OCI-LY1 (cell line): Measurements from ENCODE around the gene MET.

ENCODE experiments used
- H2AFZ ChIP-seq: fragments of 200-600 bp; sonication (generic), shearing (Covaris generic); 2 replicates; pipeline ENCODE4 v1.6.0; 2014; ENCODE audit warnings: antibody characterized with exemption, mild to moderate bottlenecking, low read length
- H3F3A ChIP-seq: fragments of 200-600 bp; sonication (generic), shearing (Covaris generic); 2 replicates; pipeline ENCODE4 v1.6.0; 2014; ENCODE audit warnings: mild to moderate bottlenecking, antibody characterized with exemption, low read length, moderate library complexity; ENCODE audit not compliant: insufficient read depth
- H3K27ac ChIP-seq: fragments of 200-600 bp; sonication (generic); 2 replicates; pipeline ENCODE4 v1.5.1; 2014; ENCODE audit warnings: low read length, mixed run types, mild to moderate bottlenecking, low read depth; ENCODE audit not compliant: poor library complexity, severe bottlenecking
- H3K27me3 ChIP-seq: fragments of 200-600 bp; sonication (generic); 2 replicates; pipeline ENCODE4 v1.6.0; 2014; ENCODE audit warnings: antibody characterized with exemption, mild to moderate bottlenecking, low read length, moderate library complexity; ENCODE audit not compliant: insufficient read depth
- H3K36me3 ChIP-seq: fragments of 200-600 bp; sonication (generic); 2 replicates; pipeline ENCODE4 v1.6.1; 2014; ENCODE audit warnings: mild to moderate bottlenecking, antibody characterized with exemption, low read length, moderate library complexity, mixed read lengths; ENCODE audit not compliant: insufficient read depth
- H3K4me1 ChIP-seq: fragments of 200-600 bp; sonication (generic); 2 replicates; pipeline ENCODE4 v1.5.1; 2014; ENCODE audit warnings: mild to moderate bottlenecking, low read length, moderate library complexity; ENCODE audit not compliant: insufficient read depth, severe bottlenecking
- H3K4me2 ChIP-seq: fragments of 200-600 bp; sonication (generic), shearing (Covaris generic); 2 replicates; pipeline ENCODE4 v1.6.1; 2014; ENCODE audit warnings: low read length
- H3K4me3 ChIP-seq: fragments of 200-600 bp; sonication (generic); 2 replicates; pipeline ENCODE4 v1.5.1; 2014; ENCODE audit warnings: low read length, low read depth, mild to moderate bottlenecking, mixed read lengths; ENCODE audit not compliant: poor library complexity, severe bottlenecking
- H3K79me2 ChIP-seq: fragments of 200-600 bp; shearing (Covaris generic); 2 replicates; pipeline ENCODE4 v1.6.1; 2016; ENCODE audit warnings: mixed run types, low read length, mixed read lengths; ENCODE audit not compliant: insufficient read depth
- H3K9ac ChIP-seq: fragments of 200-600 bp; sonication (generic), shearing (Covaris generic); 2 replicates; pipeline ENCODE4 v1.6.1; 2014; ENCODE audit warnings: mild to moderate bottlenecking, low read length, mixed read lengths
- H3K9me2 ChIP-seq: fragments of 200-600 bp; sonication (generic), shearing (Covaris generic); 2 replicates; pipeline ENCODE4 v1.6.1; 2014; ENCODE audit warnings: low read depth, mild to moderate bottlenecking, low read length, mixed read lengths
- H3K9me3 ChIP-seq: fragments of 200-600 bp; shearing (Covaris generic); 2 replicates; pipeline ENCODE4 v1.6.1; 2014; ENCODE audit warnings: low read length, mixed read lengths
- H4K20me1 ChIP-seq: fragments of 200-600 bp; sonication (generic), shearing (Covaris generic); 2 replicates; pipeline ENCODE4 v1.6.0; 2016; ENCODE audit warnings: mild to moderate bottlenecking, low read length; ENCODE audit not compliant: insufficient read depth
- EZH2 ChIP-seq: fragments of 200-600 bp; sonication (generic), shearing (Covaris generic); IDR thresholded peaks from 2 replicates; pipeline ENCODE4 v1.8.0; 2017; ENCODE audit warnings: borderline replicate concordance, mixed run types, mild to moderate bottlenecking, antibody characterized with exemption, low read length, moderate library complexity, mixed read lengths
- TF ChIP-seq, protein P1 (sequence below): fragments of 200-600 bp; sonication (generic), shearing (Covaris generic); IDR thresholded peaks from 2 replicates; pipeline ENCODE4 v1.5.1; 2017; ENCODE audit warnings: mild to moderate bottlenecking, antibody characterized with exemption, low read length, moderate library complexity, mixed read lengths

MET gene

DNA sequence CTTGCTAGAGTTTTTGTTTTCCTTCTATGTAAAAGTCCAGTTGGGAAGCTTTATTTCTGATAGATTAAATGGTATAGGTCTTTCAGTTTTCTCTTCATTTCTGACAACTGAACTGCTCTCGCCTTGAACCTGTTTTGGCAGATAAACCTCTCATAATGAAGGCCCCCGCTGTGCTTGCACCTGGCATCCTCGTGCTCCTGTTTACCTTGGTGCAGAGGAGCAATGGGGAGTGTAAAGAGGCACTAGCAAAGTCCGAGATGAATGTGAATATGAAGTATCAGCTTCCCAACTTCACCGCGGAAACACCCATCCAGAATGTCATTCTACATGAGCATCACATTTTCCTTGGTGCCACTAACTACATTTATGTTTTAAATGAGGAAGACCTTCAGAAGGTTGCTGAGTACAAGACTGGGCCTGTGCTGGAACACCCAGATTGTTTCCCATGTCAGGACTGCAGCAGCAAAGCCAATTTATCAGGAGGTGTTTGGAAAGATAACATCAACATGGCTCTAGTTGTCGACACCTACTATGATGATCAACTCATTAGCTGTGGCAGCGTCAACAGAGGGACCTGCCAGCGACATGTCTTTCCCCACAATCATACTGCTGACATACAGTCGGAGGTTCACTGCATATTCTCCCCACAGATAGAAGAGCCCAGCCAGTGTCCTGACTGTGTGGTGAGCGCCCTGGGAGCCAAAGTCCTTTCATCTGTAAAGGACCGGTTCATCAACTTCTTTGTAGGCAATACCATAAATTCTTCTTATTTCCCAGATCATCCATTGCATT is 27.1 kb downstream of the MET start:
- Histone ChIP-seq H3K4me3 (no peak overlapping the region), H4K20me1 (no peaks in the 10 kb centered on the region), H3K9me3 (no peaks in the 10 kb centered on the region), H3K4me1 (no peaks in the 10 kb centered on the region), H3K27me3 (no peaks in the 10 kb centered on the region; the same call in 1 of the 2 replicates), H3K9me2 (no peaks in the 10 kb centered on the region), H3K36me3 (no peaks in the 10 kb centered on the region), H3K79me2 (no peaks in the 10 kb centered on the region), H3K4me2 (no peak overlapping the region), H3F3A (no peaks in the 10 kb centered on the region), H2AFZ (no peak overlapping the region), H3K9ac (no peak overlapping the region), H3K27ac (no peak overlapping the region)
- TF ChIP-seq EZH2 = no peak
- TF ChIP-seq, protein P1, sequence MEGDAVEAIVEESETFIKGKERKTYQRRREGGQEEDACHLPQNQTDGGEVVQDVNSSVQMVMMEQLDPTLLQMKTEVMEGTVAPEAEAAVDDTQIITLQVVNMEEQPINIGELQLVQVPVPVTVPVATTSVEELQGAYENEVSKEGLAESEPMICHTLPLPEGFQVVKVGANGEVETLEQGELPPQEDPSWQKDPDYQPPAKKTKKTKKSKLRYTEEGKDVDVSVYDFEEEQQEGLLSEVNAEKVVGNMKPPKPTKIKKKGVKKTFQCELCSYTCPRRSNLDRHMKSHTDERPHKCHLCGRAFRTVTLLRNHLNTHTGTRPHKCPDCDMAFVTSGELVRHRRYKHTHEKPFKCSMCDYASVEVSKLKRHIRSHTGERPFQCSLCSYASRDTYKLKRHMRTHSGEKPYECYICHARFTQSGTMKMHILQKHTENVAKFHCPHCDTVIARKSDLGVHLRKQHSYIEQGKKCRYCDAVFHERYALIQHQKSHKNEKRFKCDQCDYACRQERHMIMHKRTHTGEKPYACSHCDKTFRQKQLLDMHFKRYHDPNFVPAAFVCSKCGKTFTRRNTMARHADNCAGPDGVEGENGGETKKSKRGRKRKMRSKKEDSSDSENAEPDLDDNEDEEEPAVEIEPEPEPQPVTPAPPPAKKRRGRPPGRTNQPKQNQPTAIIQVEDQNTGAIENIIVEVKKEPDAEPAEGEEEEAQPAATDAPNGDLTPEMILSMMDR = no peak

DNA sequence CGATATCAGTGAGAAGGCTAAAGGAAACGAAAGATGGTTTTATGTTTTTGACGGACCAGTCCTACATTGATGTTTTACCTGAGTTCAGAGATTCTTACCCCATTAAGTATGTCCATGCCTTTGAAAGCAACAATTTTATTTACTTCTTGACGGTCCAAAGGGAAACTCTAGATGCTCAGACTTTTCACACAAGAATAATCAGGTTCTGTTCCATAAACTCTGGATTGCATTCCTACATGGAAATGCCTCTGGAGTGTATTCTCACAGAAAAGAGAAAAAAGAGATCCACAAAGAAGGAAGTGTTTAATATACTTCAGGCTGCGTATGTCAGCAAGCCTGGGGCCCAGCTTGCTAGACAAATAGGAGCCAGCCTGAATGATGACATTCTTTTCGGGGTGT is 27.7 kb downstream of the MET start:
- H3K9me3 ChIP-seq = no peaks in the 10 kb centered on the region
- no peaks in the 10 kb centered on the region for H3K4me1 ChIP-seq
- no peak overlapping the region for H3K27ac ChIP-seq
- H3F3A ChIP-seq = no peaks in the 10 kb centered on the region
- H3K9ac ChIP-seq = no peak overlapping the region
- no peak overlapping the region for H3K4me3 ChIP-seq
- H3K9me2 ChIP-seq = no peaks in the 10 kb centered on the region
- no peak overlapping the region for H2AFZ ChIP-seq
- no peaks in the 10 kb centered on the region for H3K79me2 ChIP-seq
- TF ChIP-seq, protein P1 = no peak
- no peak for TF ChIP-seq EZH2
- H3K4me2 ChIP-seq = no peak overlapping the region
- no peaks in the 10 kb centered on the region; the same call in 1 of the 2 replicates for H3K27me3 ChIP-seq
- H3K36me3 ChIP-seq = no peaks in the 10 kb centered on the region
- H4K20me1 ChIP-seq = no peaks in the 10 kb centered on the region

DNA sequence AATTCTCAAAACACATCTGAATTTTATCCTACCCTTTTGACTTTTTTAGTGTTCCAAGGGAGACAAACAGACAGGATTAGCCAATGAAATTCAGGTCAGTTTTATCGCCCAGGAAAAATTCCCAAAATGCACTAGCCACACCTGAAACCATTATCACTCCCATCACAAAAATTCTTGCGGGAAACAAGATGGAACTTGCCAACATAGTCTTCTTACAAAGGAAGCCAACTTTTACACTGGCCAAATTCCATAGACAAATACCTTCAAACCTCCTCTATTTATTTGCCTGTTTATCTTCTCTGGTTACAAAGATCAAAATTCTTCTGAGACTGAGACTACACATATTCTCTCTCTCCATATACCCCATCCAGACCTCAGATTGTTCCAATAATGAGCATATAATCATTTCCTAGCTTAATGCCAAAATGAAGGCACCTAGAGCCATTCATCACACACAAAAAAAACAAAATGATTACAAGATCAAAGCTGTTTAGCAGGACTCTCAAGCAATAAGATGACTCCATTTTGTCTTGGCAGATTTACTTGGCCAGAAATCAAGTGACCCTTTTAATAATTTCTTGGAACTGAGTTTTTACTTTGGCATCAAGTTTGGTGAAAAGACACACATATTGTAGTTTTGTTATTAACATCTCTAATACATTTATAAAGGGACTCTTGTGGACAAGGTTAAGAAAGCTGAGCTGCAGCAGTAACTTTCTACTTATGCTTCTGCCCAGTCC is 30.2 kb downstream of the MET start:
- Histone ChIP-seq H3K27ac (no peak overlapping the region), H3K27me3 (no peaks in the 10 kb centered on the region; the same call in 1 of the 2 replicates), H3K4me1 (no peaks in the 10 kb centered on the region), H3F3A (no peaks in the 10 kb centered on the region), H3K4me2 (no peak overlapping the region), H2AFZ (no peak overlapping the region), H3K9me2 (no peaks in the 10 kb centered on the region), H3K9ac (no peak overlapping the region), H4K20me1 (no peaks in the 10 kb centered on the region), H3K4me3 (no peak overlapping the region), H3K79me2 (no peaks in the 10 kb centered on the region), H3K36me3 (no peaks in the 10 kb centered on the region), H3K9me3 (no peaks in the 10 kb centered on the region)
- no peak for TF ChIP-seq EZH2
- TF ChIP-seq, protein P1 = no peak
